Ramos (cell line): ENCODE data around the gene SH3BP5.

ENCODE experiments used
- in situ Hi-C: fragments of 300-500 bp; cut with MboI; formaldehyde crosslinking; loops from one replicate; pipeline ENCODE4 v1.14.3; 2022; ENCODE audit warnings: low sequenced_read_pairs; ENCODE audit not compliant: unreplicated experiment

The SH3BP5 gene

DNA sequence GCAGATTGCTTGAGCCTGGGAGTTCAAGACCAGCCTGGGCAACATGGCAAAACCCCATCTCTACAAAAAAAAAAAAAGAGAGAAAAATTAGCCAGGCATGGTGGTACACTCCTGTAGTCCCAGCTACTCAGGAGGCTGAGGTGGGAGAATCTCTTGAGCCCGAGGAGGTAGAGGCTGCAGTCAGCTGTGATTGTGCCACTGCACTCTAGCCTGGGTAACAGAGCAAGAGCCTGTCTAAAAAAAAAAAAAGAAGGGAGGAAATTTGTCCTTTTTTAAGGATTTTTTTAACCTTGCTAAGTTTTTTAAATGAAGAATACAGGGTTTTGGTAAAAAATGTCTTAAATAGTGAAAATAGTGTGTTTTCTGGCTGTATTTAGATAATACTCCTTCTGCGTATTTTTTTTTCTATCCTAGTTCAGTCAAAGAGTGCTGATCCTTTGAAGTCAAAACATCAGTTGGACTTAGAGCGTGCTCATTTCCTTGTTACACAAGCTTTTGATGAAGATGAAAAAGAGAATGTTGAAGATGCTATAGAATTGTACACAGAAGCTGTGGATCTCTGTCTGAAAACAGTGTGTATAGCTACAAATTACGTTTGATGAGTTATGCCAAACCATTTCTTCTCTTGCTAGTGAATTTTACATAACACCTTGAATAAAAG, 115.2 kb downstream of the SH3BP5 start:
- in situ Hi-C loops: loop anchor here (25.0 kb wide), 2 partner anchors 280 to 1020 kb away; partner anchors contain the start of gene NR2C2

DNA sequence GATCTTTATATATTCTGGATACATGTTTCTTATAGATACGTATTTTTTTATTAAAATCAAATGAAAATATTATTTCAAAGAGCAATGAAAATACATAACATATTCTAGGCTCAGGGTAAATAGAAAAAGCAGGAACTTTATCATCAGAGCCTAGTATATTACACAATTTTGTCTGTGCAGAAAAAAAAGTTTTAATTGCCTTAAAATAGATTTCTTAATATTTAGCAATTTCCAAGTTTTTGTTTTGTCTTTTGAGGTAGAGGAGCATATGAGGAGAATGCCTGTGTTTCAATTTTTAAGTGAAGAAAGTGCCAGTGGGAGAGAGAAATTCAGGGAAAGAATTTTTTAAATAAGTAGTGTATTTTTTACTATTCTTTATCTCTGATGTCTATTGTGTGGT, 115.9 kb downstream of the SH3BP5 start:
- in situ Hi-C loops: loop anchor here (25.0 kb wide), 2 partner anchors 279 to 1021 kb away; partner anchors contain the start of gene NR2C2

DNA sequence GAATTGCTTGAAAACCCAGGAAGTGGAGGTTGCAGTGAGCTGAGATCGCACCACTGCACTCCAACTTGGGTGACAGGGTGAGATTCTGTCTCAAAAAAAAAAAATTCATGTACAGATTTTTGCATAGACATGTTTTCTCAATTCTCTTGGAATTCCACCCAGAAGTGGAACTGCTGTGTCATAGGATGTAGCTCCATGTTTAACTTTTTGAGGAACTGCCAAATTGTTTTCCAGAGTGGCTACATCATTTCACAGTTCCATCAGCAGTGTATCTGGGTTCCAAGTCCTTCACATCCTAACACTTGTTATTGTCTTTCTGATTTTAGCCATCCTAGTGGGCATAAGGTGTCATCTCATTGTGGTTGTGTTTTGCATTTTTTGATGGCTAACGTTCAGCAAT, 116.4 kb downstream of the SH3BP5 start:
- in situ Hi-C loops: loop anchor here (25.0 kb wide), 2 partner anchors 279 to 1021 kb away; partner anchors contain the start of gene NR2C2

DNA sequence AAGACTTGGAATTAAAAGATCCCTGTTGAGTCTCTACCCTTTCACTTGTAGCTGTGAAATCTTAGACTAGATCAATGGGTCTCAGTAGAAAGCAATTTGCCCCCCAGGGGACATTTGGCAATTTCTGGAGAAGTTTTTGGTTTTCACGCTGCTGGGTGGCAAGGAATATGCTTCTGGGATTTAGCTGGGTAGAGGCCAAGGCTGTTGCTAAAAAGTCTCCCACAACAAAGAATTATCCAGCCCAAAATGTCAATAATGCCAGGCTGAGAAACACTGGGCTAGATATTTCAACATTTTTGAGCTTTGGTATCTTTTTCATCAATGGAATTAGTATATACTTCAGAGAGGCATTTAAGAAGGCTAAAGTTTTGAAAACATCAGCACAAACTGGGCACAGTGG, 117.6 kb downstream of the SH3BP5 start:
- in situ Hi-C loops: loop anchor here (25.0 kb wide), 2 partner anchors 277 to 1023 kb away; partner anchors contain the start of gene NR2C2

DNA sequence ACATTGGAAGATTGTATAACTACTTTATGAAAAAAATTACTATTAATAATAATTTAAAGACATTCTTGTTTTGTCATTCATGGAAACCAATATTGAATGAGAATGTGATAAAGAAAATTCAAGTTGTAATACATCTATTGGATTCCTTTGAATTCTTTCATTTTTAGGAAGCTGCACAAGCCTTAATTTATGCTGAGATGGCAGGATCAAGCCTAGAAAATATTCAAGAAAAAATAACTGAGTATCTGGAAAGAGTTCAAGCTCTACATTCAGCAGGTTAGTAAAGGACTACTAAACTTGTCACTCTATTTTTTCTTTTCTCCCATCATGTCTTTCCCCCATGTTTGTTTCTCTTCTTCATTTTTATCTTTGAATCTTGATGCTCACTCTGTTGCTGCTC, 120.4 kb downstream of the SH3BP5 start:
- in situ Hi-C loops: loop anchor here (25.0 kb wide), 2 partner anchors 275 to 1025 kb away; partner anchors contain the start of gene NR2C2

DNA sequence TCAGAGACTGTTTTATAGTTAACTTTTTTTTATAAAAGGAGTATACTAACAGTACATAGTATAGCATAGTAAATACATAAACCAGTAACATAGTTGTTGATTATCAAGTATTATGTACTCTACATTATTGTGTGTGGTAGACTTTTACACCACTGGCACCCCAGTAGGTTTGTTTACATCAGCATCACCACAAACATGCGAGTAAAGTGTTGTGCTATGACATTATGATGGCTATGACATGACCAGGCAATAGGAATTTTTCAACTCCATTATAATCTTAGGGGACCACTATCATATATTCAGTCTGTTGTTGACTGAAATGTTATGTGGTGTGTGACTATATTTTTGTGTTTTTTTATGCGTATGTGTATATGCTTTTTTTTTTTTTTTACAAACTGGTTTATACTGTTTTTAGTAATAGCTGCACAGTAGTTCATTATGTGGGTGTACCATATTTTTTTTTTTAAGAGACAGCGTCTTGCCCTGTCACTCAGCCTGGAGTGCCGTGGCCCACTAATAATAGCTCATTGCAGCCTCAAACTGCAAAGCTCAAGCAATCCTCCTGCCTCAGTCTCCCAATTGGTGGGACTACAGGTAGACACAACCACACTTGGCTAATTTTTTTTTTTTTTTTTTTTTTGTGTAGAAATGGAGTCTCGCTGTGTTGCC, 124.4 kb downstream of the SH3BP5 start:
- in situ Hi-C loops: loop anchor here (10.0 to 25.0 kb wide), 4 partner anchors 197 to 1029 kb away; partner anchors contain the start of gene NR2C2

DNA sequence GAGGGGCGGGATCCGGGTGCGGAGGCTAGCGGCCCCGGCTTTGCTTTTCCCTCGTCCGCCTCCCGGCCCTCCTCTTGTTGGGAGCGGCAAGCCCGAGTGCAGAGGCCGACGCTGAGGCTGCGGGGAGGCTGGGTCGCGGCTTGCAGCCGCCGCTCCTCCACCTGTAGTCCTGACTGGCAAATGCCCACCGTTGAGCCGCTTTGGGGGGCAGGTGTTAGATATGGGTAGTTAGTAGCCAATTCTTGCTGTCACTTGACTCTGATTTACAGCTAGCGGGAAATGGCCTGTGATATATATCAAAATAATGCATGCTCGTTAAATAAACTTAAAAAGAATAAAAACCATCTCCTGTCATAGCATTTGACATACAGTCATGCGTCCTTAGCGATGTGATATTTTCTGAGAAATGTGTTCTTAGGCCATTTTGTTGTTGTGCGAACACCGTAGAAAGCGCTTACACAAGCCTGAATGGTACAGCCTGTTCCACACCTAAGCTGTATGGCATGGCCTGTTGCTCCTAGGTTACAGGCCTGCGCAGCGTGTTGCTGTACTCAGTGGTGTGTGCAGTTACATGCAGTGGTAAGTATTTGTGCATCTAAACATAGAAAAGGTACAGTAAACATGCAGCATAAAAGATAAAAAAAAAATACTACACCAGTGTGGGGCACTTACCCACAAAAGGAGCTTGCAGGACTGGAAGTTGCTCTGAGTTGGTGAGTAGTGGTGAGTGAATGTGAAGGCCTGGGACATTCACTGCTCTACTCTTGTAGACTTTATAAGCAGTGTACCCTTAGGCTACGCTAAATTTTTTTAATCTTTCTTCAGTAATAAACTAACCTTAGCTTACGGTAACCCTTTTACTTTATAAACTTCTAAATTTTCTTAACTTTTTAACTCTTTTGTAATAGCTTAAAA, 125.5 kb downstream of the SH3BP5 start:
- in situ Hi-C loops: loop anchor here (10.0 to 25.0 kb wide), 4 partner anchors 198 to 1030 kb away; partner anchors contain the start of gene NR2C2

DNA sequence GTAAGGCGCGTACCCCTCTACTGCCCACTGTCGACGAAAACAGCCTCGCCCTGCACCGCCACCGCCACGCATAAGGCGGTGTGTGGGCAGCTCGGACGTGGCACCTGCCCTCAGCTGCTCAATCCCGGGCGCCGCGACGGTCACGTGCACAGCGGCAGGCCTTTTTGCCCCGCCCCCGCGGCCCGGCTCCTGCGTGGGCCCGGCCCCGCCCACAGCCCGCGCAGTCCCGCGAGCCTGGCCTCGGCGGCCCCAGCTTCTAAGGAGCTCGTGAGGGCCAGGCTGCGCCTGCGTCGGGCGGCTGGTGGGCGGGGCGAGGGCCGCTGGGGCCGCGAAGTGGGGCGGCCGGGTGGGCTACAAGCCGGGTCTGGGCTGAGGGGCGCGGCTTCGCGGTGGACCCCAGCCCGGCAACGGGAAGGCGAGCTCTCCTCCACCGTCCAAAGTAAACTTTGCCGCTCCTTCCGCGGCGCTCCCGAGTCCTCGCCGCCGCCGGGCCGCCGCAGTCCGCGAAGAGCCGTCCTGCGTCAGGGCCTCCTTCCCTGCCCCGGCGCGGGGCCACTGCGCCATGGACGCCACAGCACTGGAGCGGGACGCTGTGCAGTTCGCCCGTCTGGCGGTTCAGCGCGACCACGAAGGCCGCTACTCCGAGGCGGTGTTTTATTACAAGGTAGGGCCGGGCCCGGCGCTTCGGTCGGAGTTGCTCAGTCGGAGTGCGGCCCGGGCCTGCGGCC, 126.3 kb downstream of the SH3BP5 start, which contains the start of gene CAPN7:
Gene CAPN7, plus strand, starts transcription at position 313 of the 728 bp plus-strand sequence. Its CDS starts 250 bp downstream, at position 563.
- in situ Hi-C loops: loop anchor here (10.0 to 25.0 kb wide), 4 partner anchors 199 to 1031 kb away; partner anchors contain the start of gene NR2C2

DNA sequence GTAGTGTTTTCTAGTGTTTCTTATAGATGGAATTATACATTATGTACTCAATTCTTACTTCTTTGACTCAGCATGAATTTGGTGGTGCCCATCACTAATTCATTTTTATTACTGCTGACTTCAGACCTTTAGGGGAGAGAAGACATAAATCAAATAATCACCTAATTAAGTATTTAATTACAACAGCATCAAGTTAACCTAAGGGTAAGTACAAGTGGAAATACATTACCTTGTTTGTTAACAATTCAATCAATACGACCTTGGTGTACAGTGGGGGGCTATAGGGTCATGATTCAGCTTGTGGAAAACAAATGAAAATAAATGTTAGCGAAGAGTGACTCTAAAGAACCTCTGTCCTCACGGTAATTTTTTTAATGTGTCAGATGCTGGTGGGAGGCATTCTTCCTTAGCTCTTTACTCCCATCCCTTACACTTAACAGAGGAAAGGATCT, 126.9 kb downstream of the SH3BP5 start:
- in situ Hi-C loops: loop anchor here (10.0 to 25.0 kb wide), 4 partner anchors 199 to 1032 kb away; partner anchors contain the start of gene NR2C2
